SK-N-SH treated with all-trans-retinoic acid at 6 μM for 48 hours (cell line): ENCODE data around the gene NFXL1.

Source experiments
- ARNTL ChIP-seq: fragments of 450-650 bp; formaldehyde crosslinking; IDR thresholded peaks from 2 replicates; pipeline ENCODE4 v1.5.0; 2020; ENCODE audit warnings: low read depth, mild to moderate bottlenecking, moderate library complexity, borderline replicate concordance
- ZFP3 ChIP-seq: fragments of 250-450 bp; sonication (Bioruptor Pico); IDR thresholded peaks from 2 replicates; pipeline ENCODE4 v1.5.0; 2020; ENCODE audit warnings: mild to moderate bottlenecking, moderate library complexity
- ZFP30 ChIP-seq: fragments of 450-650 bp; formaldehyde crosslinking; IDR thresholded peaks from 2 replicates; pipeline ENCODE4 v1.5.0; 2022; ENCODE audit warnings: mild to moderate bottlenecking, moderate library complexity

GRCh38 chr4:47804598-47804997, 109.8 kb downstream of the NFXL1 start:
- TF ChIP-seq ZFP30 (CRISPR knock-in tag) (no peak), ZFP3 (CRISPR knock-in tag) (no peak), ARNTL (CRISPR knock-in tag) (no peak)
